Measurements from ENCODE around the gene GNAT1. TPM values are rescaled to one million over a fixed set of nuclear protein-coding genes. Genes with fewer than 3 reads are reported as not detected.

GNAT1 gene
- total and polyA plus RNA-seq, 2 of the 13 experiments (the other 11 are each of a cell fraction or from before 2014, with no cell fraction given) = 0.15 TPM; not detected in 1

- TF ChIP-seq, protein P1, sequence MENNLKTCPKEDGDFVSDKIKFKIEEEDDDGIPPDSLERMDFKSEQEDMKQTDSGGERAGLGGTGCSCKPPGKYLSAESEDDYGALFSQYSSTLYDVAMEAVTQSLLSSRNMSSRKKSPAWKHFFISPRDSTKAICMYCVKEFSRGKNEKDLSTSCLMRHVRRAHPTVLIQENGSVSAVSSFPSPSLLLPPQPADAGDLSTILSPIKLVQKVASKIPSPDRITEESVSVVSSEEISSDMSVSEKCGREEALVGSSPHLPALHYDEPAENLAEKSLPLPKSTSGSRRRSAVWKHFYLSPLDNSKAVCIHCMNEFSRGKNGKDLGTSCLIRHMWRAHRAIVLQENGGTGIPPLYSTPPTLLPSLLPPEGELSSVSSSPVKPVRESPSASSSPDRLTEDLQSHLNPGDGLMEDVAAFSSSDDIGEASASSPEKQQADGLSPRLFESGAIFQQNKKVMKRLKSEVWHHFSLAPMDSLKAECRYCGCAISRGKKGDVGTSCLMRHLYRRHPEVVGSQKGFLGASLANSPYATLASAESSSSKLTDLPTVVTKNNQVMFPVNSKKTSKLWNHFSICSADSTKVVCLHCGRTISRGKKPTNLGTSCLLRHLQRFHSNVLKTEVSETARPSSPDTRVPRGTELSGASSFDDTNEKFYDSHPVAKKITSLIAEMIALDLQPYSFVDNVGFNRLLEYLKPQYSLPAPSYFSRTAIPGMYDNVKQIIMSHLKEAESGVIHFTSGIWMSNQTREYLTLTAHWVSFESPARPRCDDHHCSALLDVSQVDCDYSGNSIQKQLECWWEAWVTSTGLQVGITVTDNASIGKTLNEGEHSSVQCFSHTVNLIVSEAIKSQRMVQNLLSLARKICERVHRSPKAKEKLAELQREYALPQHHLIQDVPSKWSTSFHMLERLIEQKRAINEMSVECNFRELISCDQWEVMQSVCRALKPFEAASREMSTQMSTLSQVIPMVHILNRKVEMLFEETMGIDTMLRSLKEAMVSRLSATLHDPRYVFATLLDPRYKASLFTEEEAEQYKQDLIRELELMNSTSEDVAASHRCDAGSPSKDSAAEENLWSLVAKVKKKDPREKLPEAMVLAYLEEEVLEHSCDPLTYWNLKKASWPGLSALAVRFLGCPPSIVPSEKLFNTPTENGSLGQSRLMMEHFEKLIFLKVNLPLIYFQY (CRISPR knock-in tag; IDR thresholded peaks at IDR 0.05; ENCODE audit: borderline replicate concordance) = no peak
- no peak for TF ChIP-seq NFYB (CRISPR knock-in tag; IDR thresholded peaks at IDR 0.05)
- no peak for TF ChIP-seq ZNF720 (CRISPR knock-in tag; IDR thresholded peaks at IDR 0.05)
- TF ChIP-seq PHF5A (CRISPR knock-in tag; IDR thresholded peaks at IDR 0.05; ENCODE audit: low read depth, unreplicated experiment) = no peak
- TF ChIP-seq, protein P2, sequence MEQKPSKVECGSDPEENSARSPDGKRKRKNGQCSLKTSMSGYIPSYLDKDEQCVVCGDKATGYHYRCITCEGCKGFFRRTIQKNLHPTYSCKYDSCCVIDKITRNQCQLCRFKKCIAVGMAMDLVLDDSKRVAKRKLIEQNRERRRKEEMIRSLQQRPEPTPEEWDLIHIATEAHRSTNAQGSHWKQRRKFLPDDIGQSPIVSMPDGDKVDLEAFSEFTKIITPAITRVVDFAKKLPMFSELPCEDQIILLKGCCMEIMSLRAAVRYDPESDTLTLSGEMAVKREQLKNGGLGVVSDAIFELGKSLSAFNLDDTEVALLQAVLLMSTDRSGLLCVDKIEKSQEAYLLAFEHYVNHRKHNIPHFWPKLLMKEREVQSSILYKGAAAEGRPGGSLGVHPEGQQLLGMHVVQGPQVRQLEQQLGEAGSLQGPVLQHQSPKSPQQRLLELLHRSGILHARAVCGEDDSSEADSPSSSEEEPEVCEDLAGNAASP (CRISPR knock-in tag; IDR thresholded peaks at IDR 0.05; ENCODE audit: borderline replicate concordance) = no peak
- no peak for TF ChIP-seq JUNB (CRISPR knock-in tag; IDR thresholded peaks at IDR 0.05; ENCODE audit: borderline replicate concordance)
- TF ChIP-seq KDM3A (CRISPR knock-in tag; IDR thresholded peaks at IDR 0.05; ENCODE audit: low read depth) = no peak
- TF ChIP-seq, protein P3, sequence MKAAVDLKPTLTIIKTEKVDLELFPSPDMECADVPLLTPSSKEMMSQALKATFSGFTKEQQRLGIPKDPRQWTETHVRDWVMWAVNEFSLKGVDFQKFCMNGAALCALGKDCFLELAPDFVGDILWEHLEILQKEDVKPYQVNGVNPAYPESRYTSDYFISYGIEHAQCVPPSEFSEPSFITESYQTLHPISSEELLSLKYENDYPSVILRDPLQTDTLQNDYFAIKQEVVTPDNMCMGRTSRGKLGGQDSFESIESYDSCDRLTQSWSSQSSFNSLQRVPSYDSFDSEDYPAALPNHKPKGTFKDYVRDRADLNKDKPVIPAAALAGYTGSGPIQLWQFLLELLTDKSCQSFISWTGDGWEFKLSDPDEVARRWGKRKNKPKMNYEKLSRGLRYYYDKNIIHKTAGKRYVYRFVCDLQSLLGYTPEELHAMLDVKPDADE (CRISPR knock-in tag; IDR thresholded peaks at IDR 0.05) = no peak
- TF ChIP-seq, protein P4, sequence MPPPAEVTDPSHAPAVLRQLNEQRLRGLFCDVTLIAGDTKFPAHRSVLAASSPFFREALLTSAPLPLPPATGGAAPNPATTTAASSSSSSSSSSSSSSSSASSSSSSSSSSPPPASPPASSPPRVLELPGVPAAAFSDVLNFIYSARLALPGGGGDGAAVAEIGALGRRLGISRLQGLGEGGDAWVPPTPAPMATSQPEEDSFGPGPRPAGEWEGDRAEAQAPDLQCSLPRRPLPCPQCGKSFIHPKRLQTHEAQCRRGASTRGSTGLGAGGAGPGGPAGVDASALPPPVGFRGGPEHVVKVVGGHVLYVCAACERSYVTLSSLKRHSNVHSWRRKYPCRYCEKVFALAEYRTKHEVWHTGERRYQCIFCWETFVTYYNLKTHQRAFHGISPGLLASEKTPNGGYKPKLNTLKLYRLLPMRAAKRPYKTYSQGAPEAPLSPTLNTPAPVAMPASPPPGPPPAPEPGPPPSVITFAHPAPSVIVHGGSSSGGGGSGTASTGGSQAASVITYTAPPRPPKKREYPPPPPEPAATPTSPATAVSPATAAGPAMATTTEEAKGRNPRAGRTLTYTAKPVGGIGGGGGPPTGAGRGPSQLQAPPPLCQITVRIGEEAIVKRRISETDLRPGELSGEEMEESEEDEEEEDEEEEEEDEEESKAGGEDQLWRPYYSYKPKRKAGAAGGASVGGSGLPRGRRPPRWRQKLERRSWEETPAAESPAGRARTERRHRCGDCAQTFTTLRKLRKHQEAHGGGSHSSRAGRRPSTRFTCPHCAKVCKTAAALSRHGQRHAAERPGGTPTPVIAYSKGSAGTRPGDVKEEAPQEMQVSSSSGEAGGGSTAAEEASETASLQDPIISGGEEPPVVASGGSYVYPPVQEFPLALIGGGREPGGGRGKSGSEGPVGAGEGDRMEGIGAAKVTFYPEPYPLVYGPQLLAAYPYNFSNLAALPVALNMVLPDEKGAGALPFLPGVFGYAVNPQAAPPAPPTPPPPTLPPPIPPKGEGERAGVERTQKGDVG (CRISPR knock-in tag; IDR thresholded peaks at IDR 0.05; ENCODE audit: borderline replicate concordance) = no peak
- no peak for TF ChIP-seq NFE2L1 (CRISPR knock-in tag; IDR thresholded peaks at IDR 0.05; ENCODE audit: borderline replicate concordance)
- no peak for TF ChIP-seq ZNF768 (CRISPR knock-in tag; IDR thresholded peaks at IDR 0.05)
Measured at GRCh38 chr3:50157827-50158529, 33.4 kb upstream of the GNAT1 start (continued).

Measured in HepG2 (cell line).